HL-60/S4 treated with phorbol 12-myristate 13-acetate at 8.2 ng/mL for 4 days and 3 days (cell line): Measurements from ENCODE around the gene OTUD7B.
"Not testable (repeated sequence)": the region's sequence is repeated elsewhere in the genome, so short reads cannot be mapped to it uniquely, and the experiment has no call there.

Experiments used
- in situ Hi-C: fragments of 300-500 bp; cut with MboI; formaldehyde crosslinking; loops from 2 replicates; pipeline ENCODE4 v1.15.0; 2022; ENCODE audit warnings: low sequenced_read_pairs

Gene OTUD7B

DNA sequence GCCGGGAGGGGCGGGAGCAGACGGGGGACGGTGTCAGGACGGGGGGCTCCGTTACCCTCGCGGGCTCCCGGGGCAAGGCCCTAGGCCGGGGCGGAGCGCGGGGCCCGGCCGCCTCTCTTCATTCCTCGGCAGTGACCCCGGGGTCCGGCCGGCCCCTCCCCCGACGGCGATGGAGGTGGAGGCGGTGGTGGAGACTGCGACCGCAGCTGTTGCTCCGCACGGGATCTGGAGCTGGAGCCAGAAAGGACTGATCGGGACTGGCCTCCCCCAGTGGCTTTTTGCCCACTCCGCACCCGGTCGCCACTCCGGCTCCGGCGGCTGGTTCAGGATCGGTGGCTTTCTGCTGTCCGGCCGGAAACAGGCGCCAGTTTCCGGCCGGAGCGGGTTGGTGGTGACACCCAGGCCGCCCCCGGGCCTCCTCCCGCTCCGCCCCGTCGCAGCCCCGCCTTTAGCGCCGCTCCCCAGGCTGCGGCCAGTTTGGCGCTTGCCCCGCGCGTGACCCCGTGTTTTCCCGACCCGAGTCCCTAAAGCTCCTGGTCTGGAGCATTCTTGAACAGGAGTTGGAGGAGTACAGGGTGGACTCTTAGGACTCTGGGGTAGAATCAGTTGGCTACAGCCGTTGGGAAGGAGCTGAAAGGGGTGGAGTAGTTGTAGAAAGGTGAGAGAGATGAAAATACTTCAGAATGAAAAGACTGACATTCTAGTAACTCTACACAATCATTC is at the start of gene OTUD7B:
Gene OTUD7B (minus strand): TSS at position 334 of the 723 bp plus-strand sequence. CDS start 33,216 bp downstream, outside the sequence.
- in situ Hi-C loops, result no loop called here

DNA sequence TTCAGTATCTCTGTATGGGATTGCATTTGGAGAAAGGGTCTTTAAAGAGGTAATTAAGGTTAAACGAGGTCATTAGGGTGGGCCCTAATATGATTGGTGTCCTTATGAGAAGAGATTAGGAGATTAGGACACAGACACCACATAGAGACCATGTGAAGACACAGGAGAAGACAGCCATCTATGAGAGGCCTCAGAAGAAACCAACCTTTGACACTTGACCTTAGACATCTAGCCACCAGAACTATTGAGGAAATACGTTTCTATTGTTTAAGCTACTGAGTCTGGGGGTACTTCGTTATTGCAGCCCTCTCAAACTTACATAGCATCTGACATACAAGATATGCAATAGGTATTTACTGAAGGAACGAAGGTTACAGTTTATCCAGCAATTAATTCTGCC is 49.7 kb upstream of the OTUD7B start:
- in situ Hi-C loops, result no loop called here

GRCh38 chr1:150056407-150056806 is 45.9 kb upstream of the OTUD7B start:
- in situ Hi-C loops, result no loop called here

- in situ Hi-C loops, result not testable (repeated sequence)
Observed at GRCh38 chr1:150055507-150055906, 45.0 kb upstream of the OTUD7B start.

GRCh38 chr1:150053926-150054325 is 43.4 kb upstream of the OTUD7B start:
- in situ Hi-C loops, result loop anchor here (5.0 kb wide), 1 partner anchor 92 kb away; no protein-coding TSS in a partner anchor

DNA sequence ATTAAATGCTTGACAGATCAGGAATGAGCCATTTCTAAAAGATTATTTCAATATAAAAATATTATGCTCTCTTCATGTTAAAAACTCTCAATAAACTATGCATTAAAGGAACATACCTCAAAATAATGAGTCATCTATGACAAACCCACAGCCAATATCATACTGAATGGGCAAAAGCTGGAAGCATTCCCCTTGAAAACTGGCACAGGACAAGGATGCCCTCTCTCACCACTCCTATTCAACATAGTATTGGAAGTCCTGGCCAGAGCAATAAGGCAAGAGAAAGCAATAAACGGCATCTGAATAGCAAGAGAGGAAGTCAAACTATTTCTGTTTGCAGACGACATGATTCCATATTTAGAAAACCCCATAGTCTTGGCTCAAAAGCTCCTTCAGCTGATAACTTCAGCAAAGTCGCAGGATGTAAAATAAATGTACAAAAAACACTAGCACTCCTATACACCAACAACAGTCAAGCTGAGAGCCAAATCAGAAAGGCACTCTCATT is 41.4 kb upstream of the OTUD7B start:
- in situ Hi-C loops, result loop anchor here (5.0 kb wide), 1 partner anchor 90 kb away; no protein-coding TSS in a partner anchor

DNA sequence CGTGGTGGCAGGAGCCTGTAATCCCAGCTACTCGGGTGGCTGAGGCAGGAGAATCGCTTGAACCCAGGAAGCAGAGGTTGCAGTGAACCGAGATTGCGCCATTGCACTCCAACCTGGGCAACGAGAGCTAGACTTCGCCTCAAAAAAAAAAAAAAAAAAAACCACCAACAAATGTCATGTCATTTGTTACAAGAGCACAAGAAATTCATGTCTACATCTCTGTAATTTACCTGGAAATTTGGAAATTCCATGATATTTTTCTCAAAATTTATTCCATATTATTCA is 40.5 kb upstream of the OTUD7B start:
- in situ Hi-C loops, result loop anchor here (5.0 kb wide), 1 partner anchor 89 kb away; no protein-coding TSS in a partner anchor

DNA sequence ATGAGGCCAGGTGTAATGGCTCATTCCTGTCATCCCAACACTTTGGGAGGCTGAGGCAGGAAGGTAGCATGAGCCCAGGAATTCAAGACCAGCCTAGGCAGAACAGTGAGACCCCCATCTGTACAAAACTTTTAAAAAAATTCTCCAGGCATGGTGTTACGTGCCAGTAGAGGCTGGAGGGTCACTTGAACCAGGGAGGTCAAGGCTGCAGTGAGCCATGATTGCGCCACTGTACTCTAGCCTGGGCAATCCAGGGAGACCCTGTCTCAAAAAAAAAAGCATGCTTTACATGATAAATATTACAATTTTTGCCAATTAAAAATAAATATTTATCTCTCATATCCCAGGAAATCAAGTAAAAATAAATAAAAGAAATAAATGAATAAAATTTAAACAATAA is 39.4 kb upstream of the OTUD7B start:
- in situ Hi-C loops, result loop anchor here (5.0 kb wide), 1 partner anchor 88 kb away; no protein-coding TSS in a partner anchor

- in situ Hi-C loops, result no loop called here
Observed at GRCh38 chr1:150034336-150034735, 23.8 kb upstream of the OTUD7B start.

DNA sequence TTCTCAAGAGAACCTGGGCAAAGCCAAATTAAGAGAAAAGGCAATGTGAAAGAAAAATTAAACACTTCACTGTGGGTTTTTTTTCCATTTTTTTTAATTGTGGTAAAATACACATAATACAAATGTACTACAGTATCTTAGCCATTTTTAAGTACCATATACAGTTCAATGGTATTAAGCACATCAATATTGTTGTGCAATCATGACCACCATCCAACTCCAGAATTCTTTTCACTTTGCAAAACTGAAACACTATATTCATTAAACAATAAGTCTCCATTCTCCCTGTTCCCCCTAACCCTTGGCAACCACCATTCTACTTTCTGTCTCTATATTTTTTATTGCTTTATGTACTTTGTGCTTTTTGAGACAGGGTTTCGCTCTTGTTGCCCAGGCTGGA is 17.8 kb upstream of the OTUD7B start:
- in situ Hi-C loops, result no loop called here

DNA sequence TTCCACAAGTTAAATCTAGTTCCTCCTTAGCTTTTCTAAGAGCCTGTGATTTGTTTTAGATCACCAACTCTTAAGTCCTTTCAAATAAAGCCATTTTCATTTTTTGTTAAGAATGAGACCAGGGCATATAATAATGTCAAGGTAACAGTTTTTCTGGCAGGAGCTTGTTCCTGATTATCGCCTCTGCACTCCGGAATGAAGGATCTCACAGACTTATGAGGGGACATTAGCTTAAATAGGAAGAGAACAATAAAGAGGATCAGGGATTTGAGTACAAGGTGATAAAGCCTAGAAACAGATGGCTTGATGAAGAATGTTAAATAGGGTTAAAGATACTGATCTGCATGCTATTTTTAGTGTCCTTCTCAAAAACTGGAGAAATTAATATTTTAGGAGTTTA is 13.6 kb upstream of the OTUD7B start:
- in situ Hi-C loops, result no loop called here

DNA sequence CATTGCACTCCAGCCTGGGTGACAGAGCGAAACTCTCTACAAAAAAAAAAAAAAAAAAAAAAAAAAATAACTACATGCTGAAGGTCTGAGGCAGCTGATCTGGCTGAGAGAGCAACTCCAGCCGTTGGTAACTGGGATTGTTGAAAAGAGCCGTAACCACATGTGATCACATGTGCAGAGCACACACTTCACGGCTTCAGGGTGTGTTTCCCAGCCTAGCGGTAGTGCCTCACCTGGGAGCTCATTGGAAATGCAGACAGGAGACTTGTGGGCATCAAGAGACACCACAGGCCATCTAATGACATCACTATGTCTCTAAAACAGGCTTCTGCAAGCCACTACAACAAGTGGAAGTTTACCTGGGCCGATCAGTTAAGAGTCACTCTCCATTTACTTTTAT is 11.8 kb upstream of the OTUD7B start:
- in situ Hi-C loops, result no loop called here

DNA sequence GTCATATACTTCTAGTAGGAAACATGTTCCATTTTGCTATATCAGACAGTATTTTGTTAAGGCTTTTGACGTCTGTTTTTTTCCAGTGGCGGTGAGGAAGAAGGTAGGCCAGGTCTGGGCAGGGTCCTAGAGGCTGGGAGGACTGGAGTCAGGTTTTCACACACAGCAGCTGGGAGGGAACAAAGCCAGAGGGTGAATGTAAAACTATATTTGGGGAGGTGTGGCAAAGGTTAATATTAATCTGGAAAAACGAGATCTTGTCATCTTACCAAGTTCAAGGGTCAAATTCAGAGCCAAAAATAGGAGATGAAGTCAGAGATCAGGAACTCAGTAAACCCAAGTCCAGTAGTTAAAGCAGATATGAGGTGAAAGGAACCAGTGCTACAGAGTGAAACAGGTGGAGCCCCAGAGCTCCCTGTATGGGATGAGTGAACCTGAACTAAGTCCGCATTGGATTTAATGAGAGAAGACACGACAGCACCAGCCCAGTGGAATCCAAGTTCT is 10.7 kb upstream of the OTUD7B start:
- in situ Hi-C loops, result no loop called here

- in situ Hi-C loops, result no loop called here
Observed at GRCh38 chr1:150020711-150021110, 10.2 kb upstream of the OTUD7B start.

- in situ Hi-C loops, result no loop called here
Observed at GRCh38 chr1:150018165-150018564, 7.6 kb upstream of the OTUD7B start.

DNA sequence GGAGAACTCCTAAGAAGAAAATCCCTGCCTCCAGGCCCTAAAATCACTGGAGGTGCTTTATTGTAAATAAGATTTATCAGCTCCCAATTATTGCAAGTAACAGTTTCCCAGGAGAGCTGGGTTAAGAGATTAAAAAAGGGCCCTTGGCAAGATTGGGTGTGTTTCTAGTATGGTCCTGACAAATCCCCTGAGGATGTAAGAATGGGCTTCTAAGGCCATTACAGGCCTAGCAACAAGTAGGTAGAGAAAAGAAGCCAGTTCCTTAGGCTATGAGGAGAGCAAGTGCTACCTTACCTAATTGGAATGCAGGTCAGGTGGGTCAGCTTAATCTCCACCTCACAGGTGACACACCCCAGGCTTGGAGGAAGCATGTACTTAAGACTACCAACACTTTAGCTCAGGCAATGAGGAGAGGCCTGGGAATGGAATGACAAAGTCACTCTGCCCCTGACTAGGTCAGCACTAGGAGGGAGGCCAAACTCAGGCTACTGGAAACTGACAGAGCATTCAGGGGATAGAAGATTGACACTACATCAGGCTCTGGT is 6.8 kb upstream of the OTUD7B start:
- in situ Hi-C loops, result no loop called here

DNA sequence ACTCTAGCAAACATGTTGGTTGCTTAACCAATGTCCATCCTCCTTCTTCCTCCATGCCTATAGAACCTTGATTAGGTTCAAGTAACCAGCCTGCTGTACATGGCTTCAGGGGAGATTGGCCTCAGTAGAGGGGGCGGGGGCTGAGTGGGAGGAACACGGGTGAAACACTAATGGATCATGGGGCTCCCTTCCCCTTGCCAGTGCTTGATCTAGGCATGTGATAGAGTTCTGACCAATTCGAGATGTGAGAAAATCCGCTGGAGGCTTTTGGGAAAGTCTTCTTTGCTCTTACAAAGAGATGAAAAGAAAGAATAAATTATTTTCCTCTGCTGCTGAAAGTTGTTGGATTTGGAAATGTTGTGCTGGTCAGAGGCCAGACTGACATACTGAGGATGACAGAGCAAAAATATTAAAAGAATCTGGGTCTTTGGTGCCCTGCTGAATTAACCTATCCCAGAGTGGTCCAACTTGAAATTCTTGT is 5.2 kb upstream of the OTUD7B start:
- in situ Hi-C loops, result no loop called here

GRCh38 chr1:150012611-150013010 is 2.1 kb upstream of the OTUD7B start:
- in situ Hi-C loops, result no loop called here

- in situ Hi-C loops, result no loop called here
Observed at GRCh38 chr1:150009604-150010392, 728 bp downstream of the OTUD7B start.

DNA sequence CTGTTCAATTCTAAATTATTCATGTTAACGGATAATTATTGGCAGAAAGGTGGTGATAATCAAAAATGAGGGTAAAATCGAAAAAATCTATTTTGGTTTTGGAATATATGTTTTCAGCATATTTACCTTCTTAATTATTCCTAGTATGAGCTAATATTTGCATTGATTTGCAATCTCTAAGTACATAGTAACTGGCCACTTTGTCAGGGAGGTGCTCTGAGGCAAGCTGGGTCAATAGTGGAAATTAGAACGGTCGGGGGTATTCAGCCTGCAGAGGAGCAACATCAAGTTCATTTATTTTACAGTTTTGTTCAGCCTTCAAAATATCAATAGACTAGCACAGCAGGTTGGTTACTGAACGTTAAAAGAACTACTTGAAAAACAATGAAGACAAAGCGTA is 1.8 kb downstream of the OTUD7B start:
- in situ Hi-C loops, result no loop called here

GRCh38 chr1:150006881-150007421 is 3.6 kb downstream of the OTUD7B start:
- in situ Hi-C loops, result no loop called here
